ENCODE data around the gene CLPTM1. TPM values are rescaled to one million over a fixed set of nuclear protein-coding genes. Genes with fewer than 3 reads are reported as not detected.

CLPTM1 gene
- total RNA-seq, 4 donors from 2014 or later = 86.2 to 137 (median 97.5) TPM

- peak within 1 kb of the TSS; percentile 83 for H3K4me3 ChIP-seq
- 5% methylated on average over 39 of the region's 79 CpGs for WGBS
These were observed 46.0 kb downstream of the CLPTM1 start, which contains the start of gene RELB for GRCh38 chr19:45001087-45001739. Gene RELB (plus strand): TSS chr19:45001464. CDS start chr19:45001580, 116 bp downstream.

GRCh38 chr19:45003485-45003884 lies 48.3 kb downstream of the CLPTM1 start:
- no peak for DNase-seq (ENCODE audit: low spot score in 2 of 2)
- peaks cover 10% of the 10 kb centered on the region for H3K4me1 ChIP-seq
- no peak overlapping the region for H3K4me3 ChIP-seq
- peaks cover 7% of the 10 kb centered on the region for H3K36me3 ChIP-seq
- H3K27me3 ChIP-seq = no peaks in the 10 kb centered on the region
- H3K27ac ChIP-seq = no peak overlapping the region
- H3K9me3 ChIP-seq = no peaks in the 10 kb centered on the region
- WGBS = 92% methylated on average over 4 of the region's 4 CpGs
- TF ChIP-seq POLR2AphosphoS5 (IDR thresholded peaks at IDR 0.05) (no peak), EP300 (IDR thresholded peaks at IDR 0.05) (no peak), POLR2A (IDR thresholded peaks at IDR 0.05) (no peak), CTCF (IDR thresholded peaks at IDR 0.05) (no peak)

More at GRCh38 chr19:45001087-45001739, 46.0 kb downstream of the CLPTM1 start, which contains the start of gene RELB:
- H3K36me3 ChIP-seq = peaks cover 7% of the 10 kb centered on the region
- peaks cover 10% of the 10 kb centered on the region for H3K4me1 ChIP-seq
- H3K9me3 ChIP-seq = no peaks in the 10 kb centered on the region
- no peaks in the 10 kb centered on the region for H3K27me3 ChIP-seq
- peak within 1 kb of the TSS; percentile 98 for H3K27ac ChIP-seq
- TF ChIP-seq CTCF (IDR thresholded peaks at IDR 0.05) (no peak), POLR2A (IDR thresholded peaks at IDR 0.05) (no peak), POLR2AphosphoS5 (IDR thresholded peaks at IDR 0.05) (no peak), EP300 (IDR thresholded peaks at IDR 0.05) (no peak)
- DNase-seq (ENCODE audit: low spot score in 2 of 2) = peak; percentile 97 to 98

GRCh38 chr19:45005787-45006186 lies 50.6 kb downstream of the CLPTM1 start:
- H3K4me3 ChIP-seq = no peak overlapping the region
- 93% methylated on average over 9 of the region's 9 CpGs for WGBS
- no peaks in the 10 kb centered on the region for H3K27me3 ChIP-seq
- TF ChIP-seq POLR2AphosphoS5 (IDR thresholded peaks at IDR 0.05) = no peak
- TF ChIP-seq EP300 (IDR thresholded peaks at IDR 0.05) = no peak
- TF ChIP-seq POLR2A (IDR thresholded peaks at IDR 0.05) = no peak
- no peak for TF ChIP-seq CTCF (IDR thresholded peaks at IDR 0.05)
- DNase-seq (ENCODE audit: low spot score in 2 of 2) = no peak
- no peaks in the 10 kb centered on the region for H3K9me3 ChIP-seq
- H3K36me3 ChIP-seq = peaks cover 7% of the 10 kb centered on the region
- H3K4me1 ChIP-seq = peaks cover 10% of the 10 kb centered on the region
- no peak overlapping the region for H3K27ac ChIP-seq

GRCh38 chr19:45008552-45008951 lies 53.4 kb downstream of the CLPTM1 start:
- WGBS = 61% methylated on average over 9 of the region's 10 CpGs

More at GRCh38 chr19:45008552-45008951, 53.4 kb downstream of the CLPTM1 start:
- TF ChIP-seq POLR2AphosphoS5 (IDR thresholded peaks at IDR 0.05) (no peak), CTCF (IDR thresholded peaks at IDR 0.05) (no peak), EP300 (IDR thresholded peaks at IDR 0.05) (no peak), POLR2A (IDR thresholded peaks at IDR 0.05) (no peak)
- Histone ChIP-seq H3K4me1 (no peaks in the 10 kb centered on the region), H3K9me3 (no peaks in the 10 kb centered on the region), H3K27ac (no peak overlapping the region), H3K4me3 (no peak overlapping the region), H3K36me3 (peaks cover 25% of the 10 kb centered on the region), H3K27me3 (no peaks in the 10 kb centered on the region)
- DNase-seq (ENCODE audit: low spot score in 2 of 2) = no peak

Data from suprapubic skin (tissue), 4 donors.